ENCODE data around the gene ESPN. TPM values are rescaled to one million over a fixed set of nuclear protein-coding genes. Genes with fewer than 3 reads are reported as not detected.

Gene ESPN
- polyA plus RNA-seq, 1 of the 3 experiments (the other 2 are of a cell fraction) = 0.33 TPM

- Histone ChIP-seq H3K9me3 (no peaks in the 10 kb centered on the region), H3K4me3 (ENCODE audit: low read depth in 2 of 2, low read length in 1 of 2) (peak overlapping the region in 1 of 2 experiments; percentile 12; a peak in 1 of 4 replicates), H3K27ac (ENCODE audit: low read depth in 2 of 2, low read length in 1 of 2) (no peak overlapping the region), H3K9me2 (no peaks in the 10 kb centered on the region), H3K27me3 (ENCODE audit: insufficient read depth) (peaks cover 44% of the 10 kb centered on the region), H3K4me2 (no peak overlapping the region), H3K36me3 (replicated peaks in 1 of 2; ENCODE audit: control insufficient read depth in 1 of 2, insufficient read depth in 2 of 2, low read length in 1 of 2) (no peaks in the 10 kb centered on the region), H2AFZ (ENCODE audit: low read depth) (no peak overlapping the region), H3F3A (replicated peaks; ENCODE audit: insufficient read depth) (no peaks in the 10 kb centered on the region), H3K9ac (no peak overlapping the region), H3K4me1 (ENCODE audit: control insufficient read depth in 1 of 2, insufficient read depth in 2 of 2, low read depth in 1 of 2, low read length in 1 of 2) (no peaks in the 10 kb centered on the region; a peak in 1 of 4 replicates), H4K20me1 (ENCODE audit: insufficient read depth) (no peaks in the 10 kb centered on the region), H3K79me2 (ENCODE audit: insufficient read depth) (no peaks in the 10 kb centered on the region)
- WGBS (ENCODE audit: low lambda C conversion rate) = 17% methylated on average over 19 of the region's 68 CpGs
- DNase-seq = no peak
- TF ChIP-seq CTCF (IDR thresholded peaks at IDR 0.05) = peak; percentile 11; the same call in 1 of the 2 replicates
- TF ChIP-seq POLR2AphosphoS5 (IDR thresholded peaks at IDR 0.05; ENCODE audit: low read depth, low read length) = no peak
- TF ChIP-seq GATA2 (CRISPR knock-in tag; IDR thresholded peaks at IDR 0.05) = no peak
- TF ChIP-seq NFIC (IDR thresholded peaks at IDR 0.05; ENCODE audit: borderline replicate concordance) = no peak
- CTCF ChIA-PET = interaction anchor here (0.6 to 6.8 kb wide), 8 partner anchors 9 to 201 kb away, joined by 3 to 70 read pairs (median 4); partner anchors contain the start of genes NOL9 and TAS1R1
- POLR2A ChIA-PET = no interaction called here
Measured at GRCh38 chr1:6447818-6448748, 23.5 kb downstream of the ESPN start.

DNA sequence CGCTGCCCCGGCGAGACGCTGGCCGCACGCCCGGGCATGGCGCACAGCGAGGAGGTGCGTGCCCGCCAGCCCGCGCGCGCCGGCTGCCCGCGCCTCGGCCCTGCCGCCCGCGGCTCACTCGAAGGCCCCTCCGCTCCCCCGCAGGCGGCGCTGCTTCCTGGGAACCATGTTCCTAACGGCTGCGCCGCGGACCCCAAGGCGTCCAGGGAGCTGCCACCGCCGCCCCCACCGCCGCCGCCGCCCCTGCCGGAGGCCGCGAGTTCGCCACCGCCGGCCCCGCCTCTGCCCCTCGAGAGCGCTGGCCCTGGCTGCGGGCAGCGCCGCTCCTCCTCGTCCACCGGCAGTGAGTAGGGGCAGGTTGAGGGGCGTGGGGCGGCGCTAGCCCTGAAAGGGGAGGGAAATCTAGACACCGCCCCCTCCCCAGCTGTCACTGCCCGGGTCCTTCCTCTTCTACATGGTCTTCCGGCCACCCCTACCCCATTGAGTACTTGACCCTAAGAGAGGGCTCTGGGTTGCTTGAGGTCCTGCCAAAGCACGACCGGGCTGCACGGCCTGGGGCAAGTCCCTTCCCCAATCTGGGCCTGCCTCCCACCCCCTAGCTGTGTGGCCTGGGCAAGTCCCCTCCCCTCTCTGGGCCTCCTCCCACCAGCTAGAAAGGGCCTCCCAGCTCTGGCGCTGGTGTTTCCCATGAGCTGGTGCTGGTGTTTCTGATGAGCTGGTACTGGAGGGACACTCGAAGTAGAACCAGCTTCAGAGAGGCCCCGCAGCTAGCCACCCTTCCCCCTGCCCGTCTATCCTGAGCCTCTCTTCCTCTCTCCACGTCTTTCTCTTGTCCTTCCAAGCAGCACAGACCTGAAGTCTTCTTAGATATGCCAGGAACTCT, 24.4 kb downstream of the ESPN start:
- H3K9me3 ChIP-seq = no peaks in the 10 kb centered on the region
- no peaks in the 10 kb centered on the region for H3K79me2 ChIP-seq (ENCODE audit: insufficient read depth)
- ChIA-PET CTCF (interaction anchor here (0.7 to 6.8 kb wide), 12 partner anchors 10 to 202 kb away, joined by 3 to 70 read pairs (median 4); partner anchors contain the start of genes NOL9 and TAS1R1), POLR2A (no interaction called here)
- no peak overlapping the region for H2AFZ ChIP-seq (ENCODE audit: low read depth)
- no peaks in the 10 kb centered on the region for H3K36me3 ChIP-seq (replicated peaks in 1 of 2; ENCODE audit: control insufficient read depth in 1 of 2, insufficient read depth in 2 of 2, low read length in 1 of 2)
- H3K4me1 ChIP-seq (ENCODE audit: control insufficient read depth in 1 of 2, insufficient read depth in 2 of 2, low read depth in 1 of 2, low read length in 1 of 2) = no peaks in the 10 kb centered on the region; a peak in 1 of 4 replicates
- no peaks in the 10 kb centered on the region for H3F3A ChIP-seq (replicated peaks; ENCODE audit: insufficient read depth)
- H3K4me3 ChIP-seq (ENCODE audit: low read depth in 2 of 2, low read length in 1 of 2) = peak overlapping the region in 1 of 2 experiments; percentile 12; a peak in 1 of 4 replicates
- no peaks in the 10 kb centered on the region for H3K9me2 ChIP-seq
- no peaks in the 10 kb centered on the region for H4K20me1 ChIP-seq (ENCODE audit: insufficient read depth)
- TF ChIP-seq YY1 (IDR thresholded peaks at IDR 0.05; ENCODE audit: low read depth) (no peak), RCOR1 (IDR thresholded peaks at IDR 0.05; ENCODE audit: low read length) (no peak), MEF2A (IDR thresholded peaks at IDR 0.05; ENCODE audit: borderline replicate concordance, low read depth) (no peak), IRF3 (IDR thresholded peaks at IDR 0.05; ENCODE audit: low read depth, low read length) (no peak), GABPA (IDR thresholded peaks at IDR 0.05; ENCODE audit: low read depth) (no peak), ELF1 (IDR thresholded peaks at IDR 0.05) (no peak), TAF1 (IDR thresholded peaks at IDR 0.05; ENCODE audit: borderline replicate concordance, low read depth, low read length) (no peak)
- no peak overlapping the region for H3K9ac ChIP-seq
- no peak overlapping the region for H3K4me2 ChIP-seq
- no peak overlapping the region for H3K27ac ChIP-seq (ENCODE audit: low read depth in 2 of 2, low read length in 1 of 2)
- 40% methylated on average over 9 of the region's 66 CpGs for WGBS (ENCODE audit: low lambda C conversion rate)
- H3K27me3 ChIP-seq (ENCODE audit: insufficient read depth) = peaks cover 44% of the 10 kb centered on the region
- peak; percentile 78 for DNase-seq

All from SK-N-SH (cell line).